Loucy (cell line): ENCODE results near the gene CRTC1.

Experiments used
- H2AFZ ChIP-seq: fragments of 200-600 bp; sonication (generic); 2 replicates; pipeline ENCODE4 v1.6.0; 2016; ENCODE audit warnings: antibody characterized with exemption, mild to moderate bottlenecking, low read length, moderate library complexity
- H3F3A ChIP-seq: fragments of 200-600 bp; 2 replicates; pipeline ENCODE4 v1.6.0; 2016; ENCODE audit warnings: antibody characterized with exemption, low read depth, mild to moderate bottlenecking
- H3K27me3 ChIP-seq: fragments of 200-600 bp; sonication (generic); 2 replicates; pipeline ENCODE4 v1.6.1; 2014; ENCODE audit warnings: low read length, mild to moderate bottlenecking; ENCODE audit not compliant: insufficient read depth, poor library complexity, severe bottlenecking
- H3K36me3 ChIP-seq: fragments of 200-600 bp; sonication (generic); 2 replicates; pipeline ENCODE4 v1.6.1; 2016; ENCODE audit warnings: low read length; ENCODE audit not compliant: insufficient read depth
- H3K4me1 ChIP-seq: fragments of 200-600 bp; sonication (generic); 2 replicates; pipeline ENCODE4 v1.5.1; 2014; ENCODE audit warnings: low read length, mild to moderate bottlenecking; ENCODE audit not compliant: insufficient read depth, poor library complexity, severe bottlenecking
- H3K4me2 ChIP-seq: fragments of 200-600 bp; sonication (generic); 2 replicates; pipeline ENCODE4 v1.6.0; 2014; ENCODE audit warnings: antibody characterized with exemption, low read length, low read depth, mild to moderate bottlenecking; ENCODE audit not compliant: poor library complexity, severe bottlenecking
- H3K4me3 ChIP-seq: fragments of 200-600 bp; sonication (generic); 2 replicates; pipeline ENCODE4 v1.5.1; 2014; ENCODE audit warnings: low read length, mild to moderate bottlenecking, mixed read lengths; ENCODE audit not compliant: poor library complexity, severe bottlenecking
- H3K79me2 ChIP-seq: fragments of 200-600 bp; sonication (generic); 2 replicates; pipeline ENCODE4 v1.6.1; 2014; ENCODE audit warnings: low read length; ENCODE audit not compliant: insufficient read depth
- H3K9ac ChIP-seq: fragments of 200-600 bp; sonication (generic); 2 replicates; pipeline ENCODE4 v1.6.0; 2014; ENCODE audit warnings: mild to moderate bottlenecking, low read depth, low read length, moderate library complexity; ENCODE audit not compliant: poor library complexity, severe bottlenecking
- H3K9me2 ChIP-seq: fragments of 200-600 bp; sonication (generic); replicated peaks from 2 replicates; pipeline ENCODE4 v1.6.1; 2016; ENCODE audit warnings: low read depth, low read length, mixed read lengths
- H3K9me3 ChIP-seq: fragments of 200-600 bp; sonication (generic); 2 replicates; pipeline ENCODE4 v1.6.1; 2014; ENCODE audit warnings: mild to moderate bottlenecking, antibody characterized with exemption, low read length, low read depth; ENCODE audit not compliant: insufficient read depth
- H4K20me1 ChIP-seq: fragments of 200-600 bp; sonication (generic); 2 replicates; pipeline ENCODE4 v1.6.0; 2014; ENCODE audit warnings: antibody characterized with exemption, low read length, mild to moderate bottlenecking; ENCODE audit not compliant: insufficient read depth, poor library complexity, severe bottlenecking
- EZH2phosphoT487 ChIP-seq: fragments of 200-600 bp; IDR thresholded peaks from 2 replicates; pipeline ENCODE4 v1.6.1; 2018; ENCODE audit warnings: antibody characterized with exemption, mild to moderate bottlenecking, moderate library complexity, borderline replicate concordance
- TF ChIP-seq, protein P1 (sequence below): fragments of 200-600 bp; sonication (generic); conservative IDR thresholded peaks from 2 replicates; pipeline ENCODE4 v1.5.1; 2014; ENCODE audit warnings: mild to moderate bottlenecking, antibody characterized with exemption, low read length

The CRTC1 gene

DNA sequence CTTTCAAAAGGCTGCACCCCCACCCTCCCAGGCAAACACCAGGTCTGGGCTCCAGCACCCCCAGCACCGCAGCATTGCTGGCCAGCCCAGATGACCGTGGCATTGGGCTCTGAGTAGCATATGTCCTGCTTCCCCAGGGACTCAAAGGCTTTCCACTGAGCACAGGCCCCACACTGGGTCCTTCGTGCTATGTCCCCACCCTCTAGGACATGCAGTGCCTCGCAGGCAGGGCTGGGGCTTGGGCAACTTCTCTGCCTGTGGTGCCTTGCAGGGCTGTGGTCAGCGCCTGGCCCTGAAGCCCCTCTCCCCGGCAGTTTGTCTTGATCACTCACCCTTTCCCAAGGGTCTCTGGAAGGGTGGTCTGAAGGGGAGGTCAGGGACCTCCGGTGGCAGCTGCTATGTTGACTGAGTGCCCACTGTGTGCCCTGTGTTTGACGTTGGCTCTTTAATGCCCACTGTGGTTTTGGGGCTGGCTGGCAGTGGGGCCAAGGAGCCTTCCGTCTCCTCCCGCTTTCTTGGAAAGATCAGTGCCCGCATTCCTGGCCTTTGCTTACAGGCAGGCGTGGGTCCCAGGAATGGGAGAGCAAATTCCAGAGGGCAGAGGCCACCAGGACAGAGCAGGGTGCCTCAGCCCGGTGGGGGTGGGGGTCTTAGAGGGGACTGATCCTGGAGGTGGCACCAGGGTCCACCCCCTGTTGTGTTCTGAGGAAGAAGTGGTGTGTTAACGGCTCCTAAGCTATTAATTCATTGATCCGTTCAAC, 20.3 kb upstream of the CRTC1 start:
- no peaks in the 10 kb centered on the region for H3K9me3 ChIP-seq
- no peaks in the 10 kb centered on the region for H4K20me1 ChIP-seq

DNA sequence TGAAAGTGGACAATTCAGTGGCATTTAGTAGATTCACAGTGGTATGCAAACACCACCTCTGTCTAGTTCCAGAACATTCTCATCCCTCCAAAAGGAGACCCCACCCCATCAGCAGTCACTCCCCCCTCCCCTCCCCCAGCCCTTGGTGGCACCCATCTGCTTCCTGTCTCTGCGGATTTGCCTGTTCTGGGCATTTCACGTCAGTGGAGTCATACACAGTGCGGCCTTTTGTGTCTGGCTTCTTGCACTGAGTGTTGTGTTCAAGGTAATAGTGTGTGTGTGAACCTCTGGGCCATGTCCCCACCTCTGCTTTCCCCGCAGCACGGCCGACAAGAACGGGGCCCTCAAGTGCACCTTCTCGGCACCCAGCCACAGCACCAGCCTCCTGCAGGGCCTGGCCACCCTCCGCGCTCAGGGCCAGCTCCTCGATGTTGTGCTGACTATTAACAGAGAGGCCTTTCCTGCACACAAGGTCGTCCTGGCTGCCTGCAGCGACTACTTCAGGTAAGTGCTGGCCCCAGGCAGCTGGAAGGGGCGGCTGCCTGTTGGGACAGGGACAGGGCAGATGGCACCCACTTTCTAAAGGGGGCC, 19.4 kb upstream of the CRTC1 start:
- H3K4me1 ChIP-seq: no peaks in the 10 kb centered on the region
- TF ChIP-seq, protein P1, sequence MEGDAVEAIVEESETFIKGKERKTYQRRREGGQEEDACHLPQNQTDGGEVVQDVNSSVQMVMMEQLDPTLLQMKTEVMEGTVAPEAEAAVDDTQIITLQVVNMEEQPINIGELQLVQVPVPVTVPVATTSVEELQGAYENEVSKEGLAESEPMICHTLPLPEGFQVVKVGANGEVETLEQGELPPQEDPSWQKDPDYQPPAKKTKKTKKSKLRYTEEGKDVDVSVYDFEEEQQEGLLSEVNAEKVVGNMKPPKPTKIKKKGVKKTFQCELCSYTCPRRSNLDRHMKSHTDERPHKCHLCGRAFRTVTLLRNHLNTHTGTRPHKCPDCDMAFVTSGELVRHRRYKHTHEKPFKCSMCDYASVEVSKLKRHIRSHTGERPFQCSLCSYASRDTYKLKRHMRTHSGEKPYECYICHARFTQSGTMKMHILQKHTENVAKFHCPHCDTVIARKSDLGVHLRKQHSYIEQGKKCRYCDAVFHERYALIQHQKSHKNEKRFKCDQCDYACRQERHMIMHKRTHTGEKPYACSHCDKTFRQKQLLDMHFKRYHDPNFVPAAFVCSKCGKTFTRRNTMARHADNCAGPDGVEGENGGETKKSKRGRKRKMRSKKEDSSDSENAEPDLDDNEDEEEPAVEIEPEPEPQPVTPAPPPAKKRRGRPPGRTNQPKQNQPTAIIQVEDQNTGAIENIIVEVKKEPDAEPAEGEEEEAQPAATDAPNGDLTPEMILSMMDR: no peak
- TF ChIP-seq EZH2phosphoT487: no peak
- no peak overlapping the region for H2AFZ ChIP-seq
- no peaks in the 10 kb centered on the region for H3K27me3 ChIP-seq
- no peaks in the 10 kb centered on the region for H3F3A ChIP-seq
- H3K4me2 ChIP-seq: no peak overlapping the region
- H3K9me3 ChIP-seq: no peaks in the 10 kb centered on the region
- H3K9ac ChIP-seq: no peak overlapping the region
- no peaks in the 10 kb centered on the region for H3K79me2 ChIP-seq
- no peaks in the 10 kb centered on the region for H3K9me2 ChIP-seq
- H4K20me1 ChIP-seq: no peaks in the 10 kb centered on the region
- H3K4me3 ChIP-seq: no peak overlapping the region
- peaks cover 14% of the 10 kb centered on the region; the same call in 1 of the 2 replicates for H3K36me3 ChIP-seq

More for the DNA sequence above, 20.3 kb upstream of the CRTC1 start:
- H3K36me3 ChIP-seq: peaks cover 5% of the 10 kb centered on the region; the same call in 1 of the 2 replicates
- TF ChIP-seq EZH2phosphoT487: no peak
- TF ChIP-seq, protein P1: no peak
- H2AFZ ChIP-seq: no peak overlapping the region
- H3K9ac ChIP-seq: no peak overlapping the region
- H3K9me2 ChIP-seq: no peaks in the 10 kb centered on the region
- H3K4me1 ChIP-seq: no peaks in the 10 kb centered on the region
- no peak overlapping the region for H3K4me3 ChIP-seq
- H3K27me3 ChIP-seq: no peaks in the 10 kb centered on the region
- no peaks in the 10 kb centered on the region for H3F3A ChIP-seq
- no peaks in the 10 kb centered on the region for H3K79me2 ChIP-seq
- H3K4me2 ChIP-seq: no peak overlapping the region

DNA sequence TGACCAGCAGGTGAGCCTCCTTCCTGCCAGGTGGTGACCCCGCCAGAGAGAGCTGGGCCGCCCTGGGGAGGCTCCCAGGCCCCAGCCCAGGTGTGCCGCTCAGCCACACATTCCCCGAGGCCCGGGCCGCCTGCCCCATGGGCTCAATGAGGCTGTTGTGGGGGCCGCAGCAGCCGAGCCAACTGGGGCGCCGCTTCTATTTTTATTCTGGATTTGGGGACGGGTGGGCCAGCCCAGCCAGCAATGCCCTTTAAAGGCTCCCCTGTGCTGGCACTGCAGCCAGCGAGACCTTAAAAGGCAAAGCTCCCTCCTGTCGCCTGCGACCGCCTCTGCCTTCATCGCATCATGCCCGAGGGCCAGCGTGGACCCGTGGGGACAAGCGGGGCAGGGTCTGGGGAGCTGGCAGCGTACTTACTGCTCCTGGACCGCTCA, 17.7 kb upstream of the CRTC1 start:
- no peaks in the 10 kb centered on the region for H3K79me2 ChIP-seq
- H3K9me2 ChIP-seq: no peaks in the 10 kb centered on the region
- H4K20me1 ChIP-seq: no peaks in the 10 kb centered on the region
- H3F3A ChIP-seq: no peaks in the 10 kb centered on the region
- H3K9me3 ChIP-seq: no peaks in the 10 kb centered on the region
- H2AFZ ChIP-seq: no peak overlapping the region
- H3K27me3 ChIP-seq: no peaks in the 10 kb centered on the region
- no peak overlapping the region for H3K4me3 ChIP-seq
- no peaks in the 10 kb centered on the region for H3K4me1 ChIP-seq
- H3K9ac ChIP-seq: no peak overlapping the region
- no peak overlapping the region for H3K4me2 ChIP-seq
- H3K36me3 ChIP-seq: peaks cover 25% of the 10 kb centered on the region; the same call in 1 of the 2 replicates
- TF ChIP-seq, protein P1: no peak
- no peak for TF ChIP-seq EZH2phosphoT487
